Measurements from ENCODE around the gene AP1S2. TPM values are rescaled to one million over a fixed set of nuclear protein-coding genes. Genes with fewer than 3 reads are reported as not detected.
A peak's percentile ranks its signal among the peaks of the same experiment; 100 is the strongest.

The AP1S2 gene
- total RNA-seq, 2 experiments from 2014 or later: 33.9 to 35.9 TPM

DNA sequence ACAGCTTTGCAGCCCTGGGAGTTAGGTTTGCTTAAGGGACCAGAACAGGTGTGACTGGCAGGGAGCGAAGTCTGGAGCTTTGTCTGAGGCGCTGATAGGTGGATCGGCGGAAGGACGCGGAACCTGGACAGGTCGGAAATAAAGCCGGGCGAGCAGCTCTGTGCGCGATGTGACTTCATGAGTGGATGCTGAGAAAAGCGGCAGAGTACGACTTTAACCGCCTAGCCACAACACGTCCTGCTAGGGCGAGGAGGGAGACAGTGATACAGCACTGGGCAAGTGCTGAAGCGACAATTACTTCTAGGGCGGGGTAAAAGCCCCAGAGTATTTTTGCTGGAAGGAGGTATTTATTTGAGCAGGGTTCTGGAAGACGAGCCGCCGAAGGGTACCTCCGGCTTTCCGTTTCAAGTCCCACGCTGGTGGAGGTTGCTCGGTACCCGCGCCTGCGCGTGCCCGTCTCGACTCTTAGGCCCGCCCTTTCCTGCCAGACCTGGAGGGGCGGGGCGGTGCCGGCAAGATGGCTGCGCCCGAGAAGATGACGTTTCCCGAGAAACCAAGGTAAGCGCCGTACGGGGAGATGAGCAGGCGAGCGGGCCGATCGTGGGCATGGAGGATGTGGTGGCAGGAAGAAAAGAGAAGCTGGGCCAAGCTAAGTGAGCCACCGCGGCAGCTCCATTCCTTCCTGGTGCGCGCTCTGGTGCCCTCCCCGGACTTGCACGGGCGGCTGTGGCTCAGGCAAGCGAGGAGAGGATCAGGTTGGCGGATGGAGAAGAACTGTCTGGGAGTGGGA, 64.4 kb downstream of the AP1S2 start, which contains the start of gene ZRSR2:
TSS of gene ZRSR2 (plus strand) at position 506 of the 790 bp plus-strand sequence. CDS start at position 518, 12 bp downstream.
- H3K4me3 Mint-ChIP-seq: no peak within 1 kb of the TSS
- H3K9me3 Mint-ChIP-seq (ENCODE audit: insufficient read depth): no peaks in the 10 kb centered on the region
- POLR2A ChIA-PET: interaction anchor here (0.6 to 3.0 kb wide), 18 partner anchors 8 to 1092 kb away, joined by 3 to 28 read pairs (median 3); partner anchors contain the start of genes AP1S2 and CA5B
- no peaks in the 10 kb centered on the region for H3K27me3 Mint-ChIP-seq (ENCODE audit: low read depth)
- no peak within 1 kb of the TSS for H3K27ac Mint-ChIP-seq
- DNase-seq: peak; percentile 90
- CTCF ChIA-PET: interaction anchor here (0.7 to 1.8 kb wide), 4 partner anchors 17 to 103 kb away, joined by 3 to 6 read pairs (median 3); no protein-coding TSS in a partner anchor
- peak; percentile 88 for ATAC-seq
- H3K4me1 Mint-ChIP-seq (ENCODE audit: low read depth): peaks cover 21% of the 10 kb centered on the region
- peaks cover 11% of the 10 kb centered on the region for H3K36me3 Mint-ChIP-seq (ENCODE audit: low read depth)

DNA sequence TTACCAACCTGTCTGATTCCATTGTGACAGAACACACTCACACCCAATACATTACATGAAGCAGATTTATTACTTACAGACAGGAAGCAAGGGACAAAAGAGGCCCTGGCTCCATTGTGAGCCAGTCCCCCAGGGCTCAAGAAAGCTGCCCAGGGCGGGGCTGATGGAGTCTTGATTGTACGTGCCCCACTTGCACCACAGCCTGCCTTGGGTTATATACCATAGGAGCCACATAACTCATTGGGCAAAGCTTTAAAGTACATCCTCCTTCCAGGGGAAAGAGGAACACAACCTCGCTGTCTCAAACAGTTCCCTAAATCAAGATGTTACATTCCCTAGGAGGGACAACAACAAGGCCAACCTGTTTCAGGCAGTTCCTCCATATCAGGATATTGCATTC, 67.7 kb downstream of the AP1S2 start:
- Mint-ChIP-seq H3K4me3 (no peak overlapping the region), H3K4me1 (ENCODE audit: low read depth) (peaks cover 9% of the 10 kb centered on the region), H3K27me3 (ENCODE audit: low read depth) (no peaks in the 10 kb centered on the region), H3K27ac (no peak overlapping the region), H3K36me3 (ENCODE audit: low read depth) (peaks cover 12% of the 10 kb centered on the region), H3K9me3 (ENCODE audit: insufficient read depth) (no peaks in the 10 kb centered on the region)
- ATAC-seq: no peak
- CTCF ChIA-PET: no interaction called here
- POLR2A ChIA-PET: no interaction called here
- DNase-seq: no peak

DNA sequence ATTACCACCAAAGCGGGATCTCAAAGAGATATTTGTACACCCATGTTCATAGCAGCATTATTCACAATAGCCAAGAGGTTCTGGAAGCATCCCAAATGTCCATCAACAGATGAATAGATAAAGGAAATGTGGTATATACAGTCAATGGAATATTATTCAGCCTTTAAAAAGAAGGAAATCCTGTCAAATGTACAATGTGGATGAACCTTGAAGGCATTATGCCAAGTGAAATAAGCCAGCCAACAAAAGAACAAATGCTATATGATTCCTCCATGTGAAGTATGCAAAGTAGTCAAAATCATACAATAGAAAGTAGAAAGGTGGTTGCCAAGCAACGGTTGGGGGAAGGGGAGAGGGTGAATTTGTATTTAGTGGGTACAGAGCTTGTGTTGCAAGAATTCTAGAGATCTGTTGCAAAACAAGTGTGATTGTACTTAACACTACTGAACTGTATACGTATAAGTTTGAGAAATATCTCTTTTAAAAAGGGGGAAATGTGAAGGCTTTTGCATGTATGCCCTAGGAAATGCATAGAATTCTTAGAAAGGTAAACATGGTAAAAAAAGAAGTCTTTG, 69.3 kb downstream of the AP1S2 start:
- POLR2A ChIA-PET: interaction anchor here (1.4 kb wide), 1 partner anchor 70 kb away, joined by 4 read pairs; the partner anchor contains the start of gene AP1S2
- no peak for ATAC-seq
- Mint-ChIP-seq H3K36me3 (ENCODE audit: low read depth) (peaks cover 15% of the 10 kb centered on the region), H3K27me3 (ENCODE audit: low read depth) (no peaks in the 10 kb centered on the region), H3K9me3 (ENCODE audit: insufficient read depth) (no peaks in the 10 kb centered on the region), H3K4me3 (no peak overlapping the region), H3K27ac (no peak overlapping the region), H3K4me1 (ENCODE audit: low read depth) (peaks cover 10% of the 10 kb centered on the region)
- CTCF ChIA-PET: no interaction called here
- no peak for DNase-seq

GRCh38 chrX:15781961-15782699, 72.5 kb downstream of the AP1S2 start:
- no peaks in the 10 kb centered on the region for H3K9me3 Mint-ChIP-seq (ENCODE audit: insufficient read depth)
- H3K27ac Mint-ChIP-seq: peak overlapping the region; percentile 95
- ATAC-seq (peak; percentile 47), DNase-seq (peak; percentile 24)
- ChIA-PET CTCF (interaction anchor here (0.9 kb wide), 3 partner anchors 15 to 44 kb away, joined by 3 to 4 read pairs (median 3); partner anchors contain the start of gene CA5B), POLR2A (interaction anchor here (1.6 to 1.9 kb wide), 3 partner anchors 8 to 44 kb away, joined by 5 to 9 read pairs (median 6); partner anchors contain the start of genes CA5B and ZRSR2)
- peak overlapping the region; percentile 72 for H3K4me3 Mint-ChIP-seq
- peaks cover 6% of the 10 kb centered on the region for H3K4me1 Mint-ChIP-seq (ENCODE audit: low read depth)
- H3K27me3 Mint-ChIP-seq (ENCODE audit: low read depth): no peaks in the 10 kb centered on the region
- H3K36me3 Mint-ChIP-seq (ENCODE audit: low read depth): peaks cover 17% of the 10 kb centered on the region

Other genes with a start within 250 kb of the AP1S2 start
- gene CLTRN, start 190.0 kb downstream of the AP1S2 start, total RNA-seq: not detected
- 10 to 100 TPM; 16.2 to 16.6 TPM for gene CA5B, start 116.5 kb downstream of the AP1S2 start, total RNA-seq
- 10 to 100 TPM; 15.9 to 16.0 TPM for gene ZRSR2, start 64.3 kb downstream of the AP1S2 start, total RNA-seq